Epithelial cell of proximal tubule (primary cell): ENCODE measurements around the gene MYO7B. TPM values are rescaled to one million over a fixed set of nuclear protein-coding genes. Genes with fewer than 3 reads are reported as not detected.

Experiments used
- DNase-seq: peaks from one replicate; pipeline ENCODE4 v3.0.0-alpha.2; 2011; ENCODE audit warnings: low read depth
- H3K4me3 ChIP-seq: 2 replicates; pipeline ENCODE4 v1.5.1; 2011; ENCODE audit warnings: low read depth, mild to moderate bottlenecking, low read length
- CTCF ChIP-seq: conservative IDR thresholded peaks from 2 replicates; pipeline ENCODE4 v1.5.1; 2012; ENCODE audit warnings: low read depth, mild to moderate bottlenecking, low read length
- total RNA-seq: library from RNA; depleted of rRNA; stranded (reverse); fragments of >200 nt; gene quantifications from 2 replicates; pipeline ENCODE4 v1.2.3, GENCODE V29; 2015

The MYO7B gene
- total RNA-seq, 1 donor from 2014 or later: not detected

GRCh38 chr2:127683056-127683455 is 147.6 kb downstream of the MYO7B start:
- no peak for TF ChIP-seq CTCF
- no peak overlapping the region for H3K4me3 ChIP-seq
- DNase-seq: no peak

- H3K4me3 ChIP-seq: no peak overlapping the region
- DNase-seq: no peak
- no peak for TF ChIP-seq CTCF
These were observed 148.3 kb downstream of the MYO7B start for GRCh38 chr2:127683757-127684156.

DNA sequence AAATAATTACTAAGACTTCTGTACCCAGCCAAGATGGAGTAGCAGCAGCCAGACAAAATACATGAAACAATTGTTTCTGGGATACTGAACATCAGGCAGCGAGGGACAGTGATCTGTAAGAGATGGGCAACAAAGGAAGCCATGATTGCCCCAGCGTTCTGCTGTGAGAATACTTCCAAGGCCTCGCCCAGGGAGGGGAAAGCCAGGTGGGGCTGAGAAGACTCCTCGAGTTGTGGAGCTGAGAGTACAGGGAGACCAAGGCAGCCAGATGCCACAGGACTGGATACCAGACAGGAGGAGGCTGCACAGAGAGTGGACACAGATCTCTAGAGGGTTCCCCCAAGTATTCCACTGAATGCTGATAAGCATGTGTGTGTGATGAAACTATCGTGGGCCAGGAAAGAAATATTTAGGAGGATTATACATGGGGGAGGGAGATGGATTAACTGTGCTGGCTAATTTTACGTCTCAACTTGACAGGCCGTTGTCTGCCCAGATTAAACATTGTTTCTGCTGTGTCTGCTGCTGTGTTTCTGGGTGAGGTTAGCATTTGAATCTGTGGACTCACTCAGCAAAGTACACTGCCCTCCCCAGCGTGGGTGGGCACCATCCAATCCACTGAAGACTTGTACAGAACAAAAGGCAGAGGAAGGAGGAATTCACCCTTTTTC is 150.1 kb downstream of the MYO7B start:
- H3K4me3 ChIP-seq: no peak overlapping the region
- no peak for DNase-seq
- no peak for TF ChIP-seq CTCF

Other genes with a start within 250 kb of the MYO7B start
- 40.1 TPM in 2 replicates for gene ERCC3, start 241.5 kb upstream of the MYO7B start, total RNA-seq
- 17.6 and 22.4 TPM in 2 replicates for gene MAP3K2, start 147.7 kb upstream of the MYO7B start, total RNA-seq
- gene PROC, start 117.3 kb upstream of the MYO7B start, total RNA-seq: 0.17 and 0.29 TPM in 2 replicates
- gene IWS1, start 9.2 kb upstream of the MYO7B start, total RNA-seq: 50.7 and 77.1 TPM in 2 replicates
- gene GPR17, start 110.5 kb downstream of the MYO7B start, total RNA-seq: not detected in 2 replicates
- 0.36 and 1.2 TPM in 2 replicates for gene LIMS2, start 139.8 kb downstream of the MYO7B start, total RNA-seq
- 5.7 and 6.7 TPM in 2 replicates for gene SFT2D3, start 165.8 kb downstream of the MYO7B start, total RNA-seq